Activated CD8-positive, alpha-beta memory T cell treated with anti-CD3 and anti-CD28 coated beads for 1 hour (primary cell): ENCODE measurements around the gene EMSY.
"Not testable (repeated sequence)": the region's sequence is repeated elsewhere in the genome, so short reads cannot be mapped to it uniquely, and the experiment has no call there.

Source experiments
- DNase-seq, 2 donors: peaks; one replicate each; pipeline ENCODE4 v3.0.0-alpha.2; 2020; ENCODE audit warnings: low read depth in 1 of 2; ENCODE audit errors: extremely low read depth in 1 of 2

EMSY gene

GRCh38 chr11:76591416-76591815 lies 146.6 kb downstream of the EMSY start:
- DNase-seq = no peak

DNA sequence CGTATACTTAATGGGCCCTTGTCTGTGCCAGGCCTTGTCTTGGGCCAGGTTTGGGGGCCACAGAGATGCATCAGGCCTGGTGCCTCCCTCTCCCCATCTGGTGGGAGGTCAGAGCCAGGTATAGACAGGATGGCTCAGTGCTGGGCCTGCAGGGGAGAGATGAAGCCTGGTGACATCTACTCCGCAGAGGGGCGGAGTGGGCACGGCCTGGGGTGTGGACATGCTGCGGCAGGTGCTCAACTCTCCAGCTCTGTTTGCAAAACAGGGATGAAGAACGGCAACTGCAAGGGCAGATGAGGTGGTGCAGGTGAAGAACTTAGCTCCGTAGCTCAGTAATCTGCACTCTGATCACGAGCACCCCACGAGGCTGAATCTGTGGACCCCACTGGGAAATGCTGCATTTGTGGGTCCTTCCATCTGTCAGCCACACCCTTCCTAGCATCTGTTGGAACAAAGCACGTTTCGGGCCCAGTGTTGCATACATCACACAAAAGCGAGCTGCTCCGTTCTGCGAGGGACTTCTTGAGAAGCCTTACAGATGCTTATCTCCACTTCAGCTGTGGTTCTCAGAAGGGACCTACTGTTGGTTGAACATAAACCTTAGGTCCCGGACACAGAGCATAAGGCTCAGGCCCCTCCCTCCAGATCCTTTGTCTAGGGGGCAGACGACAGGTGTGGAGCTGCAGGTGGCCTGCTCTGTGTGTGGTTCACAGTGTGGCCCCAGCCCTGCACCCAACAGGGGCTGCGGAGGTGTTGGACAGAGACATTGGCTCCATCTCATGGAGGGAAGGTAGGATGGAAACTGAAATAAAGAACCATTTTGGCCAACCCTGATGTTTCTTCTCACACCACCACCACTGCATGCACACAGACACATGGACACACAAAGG lies 147.5 kb downstream of the EMSY start:
- DNase-seq = no peak

DNA sequence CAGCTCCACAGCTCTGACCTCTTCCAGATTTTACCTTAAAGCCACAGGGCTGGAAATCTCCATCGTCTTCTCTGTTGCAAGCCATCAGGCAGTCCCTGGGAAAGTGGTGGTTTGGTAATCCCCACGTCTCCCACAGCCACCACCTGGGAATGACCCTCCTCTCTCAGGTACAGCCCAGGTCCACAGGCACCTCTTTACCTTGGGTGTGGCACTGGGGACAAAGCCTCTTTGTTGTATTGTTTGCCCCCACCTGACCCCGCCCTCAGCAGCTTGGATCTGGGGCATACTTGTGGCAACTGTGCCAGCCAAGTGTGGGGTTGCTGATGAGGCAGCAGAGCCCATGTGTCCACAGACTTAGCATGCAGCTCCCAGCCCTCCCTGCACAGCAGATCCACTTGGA lies 148.1 kb downstream of the EMSY start:
- no peak for DNase-seq

GRCh38 chr11:76595091-76595490 lies 150.3 kb downstream of the EMSY start:
- DNase-seq = not testable (repeated sequence)

- DNase-seq = no peak
Measured at GRCh38 chr11:76596652-76597051, 151.8 kb downstream of the EMSY start.

GRCh38 chr11:76597533-76598425 lies 153.0 kb downstream of the EMSY start:
- DNase-seq = no peak

GRCh38 chr11:76598426-76598839 lies 153.6 kb downstream of the EMSY start:
- no peak for DNase-seq

DNA sequence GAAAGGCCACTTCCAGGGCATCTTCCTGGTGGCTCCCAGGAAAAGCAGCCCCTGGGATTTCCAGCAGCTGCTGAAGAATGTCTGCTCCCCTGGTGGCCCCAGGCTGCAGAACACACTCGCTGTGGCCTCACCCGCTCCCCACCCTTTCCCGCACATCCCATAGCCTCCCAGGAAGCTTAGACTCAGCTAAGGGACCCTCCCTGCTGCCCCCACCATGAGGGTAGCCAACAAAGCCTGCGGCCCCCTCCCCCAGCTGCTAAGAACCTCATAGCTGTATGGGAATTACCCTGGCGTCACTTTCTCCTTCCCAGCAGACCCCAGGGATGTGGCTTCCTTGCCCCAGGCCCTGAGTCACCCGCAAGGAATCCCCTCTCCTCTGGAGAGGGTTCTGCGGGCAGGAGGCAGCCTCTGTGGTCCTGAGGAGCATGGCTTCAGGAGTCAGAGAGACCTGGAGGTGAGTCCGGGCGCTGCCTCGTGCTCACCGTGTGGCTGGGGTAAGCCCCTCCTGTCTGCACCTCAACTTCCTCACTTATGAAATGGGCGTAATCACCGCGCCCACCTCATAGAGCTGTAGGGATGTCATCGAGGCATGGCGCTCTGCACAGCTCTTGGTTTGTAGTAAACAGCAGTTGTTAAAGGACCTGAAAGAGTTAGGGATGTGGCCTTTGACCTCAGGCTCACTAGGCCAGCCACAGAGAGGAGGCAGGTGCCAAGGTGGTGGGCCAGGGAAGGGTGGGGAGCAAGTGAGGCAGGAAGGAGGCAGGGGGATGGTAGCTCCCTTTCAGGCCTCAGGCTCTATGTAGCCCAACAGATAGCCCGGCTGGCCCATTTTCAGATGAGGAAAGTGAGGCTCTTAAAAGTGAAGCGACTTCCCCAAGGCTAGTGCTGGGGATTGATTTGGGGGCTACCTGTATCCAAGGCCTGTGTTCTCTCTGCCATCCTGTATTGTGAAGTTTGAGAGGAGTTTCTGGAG lies 154.5 kb downstream of the EMSY start:
- DNase-seq = no peak

DNA sequence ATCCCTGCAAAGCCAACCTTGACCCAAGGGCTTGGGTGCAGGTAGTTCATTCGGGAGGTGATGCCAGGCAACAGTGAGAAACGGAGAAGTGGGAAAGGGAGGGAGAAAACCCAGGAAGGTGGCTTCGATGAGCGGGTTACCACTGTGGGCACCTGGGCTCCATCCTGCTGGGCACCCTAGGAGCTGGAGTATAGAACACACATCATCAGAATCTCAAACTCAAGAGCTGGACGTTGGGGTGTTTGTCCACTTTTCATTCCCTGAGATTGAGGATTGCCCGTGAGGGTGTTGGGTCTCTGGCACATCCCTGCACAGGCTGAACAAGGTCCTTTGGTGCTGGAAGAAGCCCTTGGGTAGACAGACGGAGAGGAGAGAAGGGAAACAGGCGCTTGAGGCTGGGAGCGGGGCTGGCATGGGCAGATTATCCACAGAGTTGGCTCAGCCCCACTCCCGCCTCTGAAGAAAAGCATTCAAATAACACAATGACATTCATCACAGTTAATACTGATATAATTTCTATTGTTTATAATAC lies 155.4 kb downstream of the EMSY start:
- DNase-seq = no peak

DNA sequence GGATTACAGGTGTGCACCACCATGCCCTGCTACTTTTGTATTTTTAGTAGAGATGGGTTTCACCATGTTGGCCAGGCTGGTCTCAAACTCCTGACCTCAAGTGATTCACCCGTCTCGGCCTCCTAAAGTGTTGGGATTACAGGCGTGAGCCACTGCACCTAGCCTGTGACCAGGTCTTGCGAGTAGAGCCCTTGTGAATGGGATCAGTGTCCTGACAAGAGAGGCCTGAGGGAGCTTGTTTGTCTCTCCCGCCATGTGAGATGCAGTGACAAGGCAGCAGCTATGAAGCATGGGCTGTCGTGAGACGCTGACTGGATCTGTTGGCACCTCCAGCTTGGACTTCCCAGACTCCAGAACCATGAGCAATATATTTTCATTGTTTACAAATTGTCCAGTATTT lies 156.5 kb downstream of the EMSY start:
- no peak for DNase-seq

GRCh38 chr11:76601724-76602123 lies 156.9 kb downstream of the EMSY start:
- no peak for DNase-seq

- no peak for DNase-seq
Measured at GRCh38 chr11:76602431-76602861, 157.6 kb downstream of the EMSY start.
